AG09309 (cell line): ENCODE results near the gene GTF2A1.

Source experiments
- DNase-seq: peaks from one replicate; pipeline ENCODE4 v3.0.0-alpha.2; 2010; ENCODE audit warnings: low read depth
- H3K4me3 ChIP-seq: 2 replicates; pipeline ENCODE4 v1.5.1; 2011; ENCODE audit warnings: mild to moderate bottlenecking, low read depth, low read length, moderate library complexity; ENCODE audit not compliant: control insufficient read depth
- CTCF ChIP-seq: IDR thresholded peaks from 2 replicates; pipeline ENCODE4 v1.5.1; 2011; ENCODE audit warnings: mild to moderate bottlenecking, low read depth, low read length, inconsistent platforms; ENCODE audit not compliant: insufficient read depth, control insufficient read depth; ENCODE audit errors: missing control alignments

GTF2A1 gene

DNA sequence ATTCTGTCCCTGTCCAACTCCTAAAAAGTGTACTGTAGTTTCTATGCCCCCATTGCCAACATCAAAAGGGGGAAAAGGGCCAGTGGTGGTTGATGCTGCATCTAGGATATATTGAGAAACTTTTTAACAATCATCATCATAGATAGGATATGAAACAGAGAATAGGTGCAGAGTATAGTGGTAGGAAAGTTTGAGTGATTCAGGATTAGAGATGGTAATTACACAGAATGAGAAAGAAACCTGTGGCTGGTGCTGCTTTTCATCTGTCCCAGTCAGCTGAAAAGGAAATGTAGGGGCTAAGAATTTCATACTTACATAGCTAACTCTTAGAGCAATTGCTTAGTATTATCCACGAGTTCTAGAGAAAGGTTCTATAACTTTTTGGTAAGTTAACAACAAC is 67.6 kb downstream of the GTF2A1 start:
- no peak for TF ChIP-seq CTCF
- no peak for DNase-seq
- no peak overlapping the region for H3K4me3 ChIP-seq

- TF ChIP-seq CTCF = no peak
- no peak for DNase-seq
- H3K4me3 ChIP-seq = no peak overlapping the region
These were observed 72.1 kb downstream of the GTF2A1 start for GRCh38 chr14:81148635-81149034.

- DNase-seq = no peak
- H3K4me3 ChIP-seq = no peak overlapping the region
- TF ChIP-seq CTCF = no peak
These were observed 73.4 kb downstream of the GTF2A1 start for GRCh38 chr14:81147140-81147897.

DNA sequence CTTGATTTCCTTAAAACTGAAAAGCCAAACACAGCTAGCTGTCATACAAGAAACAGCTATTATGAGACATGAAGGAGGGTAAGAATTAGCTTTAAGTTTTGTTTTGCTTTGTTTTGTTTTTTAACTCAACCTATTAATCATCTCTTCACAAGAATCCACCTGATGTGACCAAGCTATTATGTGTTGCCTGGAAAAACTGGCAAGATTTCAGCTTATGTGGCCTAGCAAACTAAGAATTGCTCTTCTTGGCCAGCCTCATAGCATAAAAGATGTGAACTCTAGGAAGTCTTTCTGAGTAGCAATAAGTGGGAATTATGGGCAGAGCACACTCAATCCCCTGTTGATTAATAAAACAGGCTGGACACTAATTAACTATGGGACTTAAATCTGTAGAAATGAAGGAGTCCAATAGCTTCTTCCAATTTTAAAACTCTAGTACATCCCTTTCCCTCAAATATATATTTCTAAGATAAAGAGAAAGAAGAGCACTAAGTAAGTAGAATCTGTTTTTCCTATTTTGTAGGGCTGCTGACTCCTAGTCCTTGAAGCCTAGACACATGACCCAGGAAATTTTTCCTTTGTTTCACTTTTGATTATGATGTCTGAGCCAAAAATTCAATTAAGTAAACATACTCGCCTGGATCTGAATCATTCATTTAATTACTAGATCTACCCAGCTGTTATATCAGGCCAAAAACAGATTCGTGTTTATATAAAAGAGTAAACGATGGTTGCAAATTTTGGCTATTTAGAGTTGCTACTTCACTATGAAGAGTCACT is 75.7 kb downstream of the GTF2A1 start:
- no peak for DNase-seq
- H3K4me3 ChIP-seq = no peak overlapping the region
- TF ChIP-seq CTCF = no peak

DNA sequence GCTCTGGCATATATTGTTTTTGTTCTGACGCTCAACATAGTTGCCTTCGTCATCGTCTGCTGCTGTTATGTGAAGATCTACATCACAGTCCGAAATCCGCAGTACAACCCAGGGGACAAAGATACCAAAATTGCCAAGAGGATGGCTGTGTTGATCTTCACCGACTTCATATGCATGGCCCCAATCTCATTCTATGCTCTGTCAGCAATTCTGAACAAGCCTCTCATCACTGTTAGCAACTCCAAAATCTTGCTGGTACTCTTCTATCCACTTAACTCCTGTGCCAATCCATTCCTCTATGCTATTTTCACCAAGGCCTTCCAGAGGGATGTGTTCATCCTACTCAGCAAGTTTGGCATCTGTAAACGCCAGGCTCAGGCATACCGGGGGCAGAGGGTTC is 77.0 kb downstream of the GTF2A1 start:
- no peak overlapping the region for H3K4me3 ChIP-seq
- no peak for DNase-seq
- no peak for TF ChIP-seq CTCF

DNA sequence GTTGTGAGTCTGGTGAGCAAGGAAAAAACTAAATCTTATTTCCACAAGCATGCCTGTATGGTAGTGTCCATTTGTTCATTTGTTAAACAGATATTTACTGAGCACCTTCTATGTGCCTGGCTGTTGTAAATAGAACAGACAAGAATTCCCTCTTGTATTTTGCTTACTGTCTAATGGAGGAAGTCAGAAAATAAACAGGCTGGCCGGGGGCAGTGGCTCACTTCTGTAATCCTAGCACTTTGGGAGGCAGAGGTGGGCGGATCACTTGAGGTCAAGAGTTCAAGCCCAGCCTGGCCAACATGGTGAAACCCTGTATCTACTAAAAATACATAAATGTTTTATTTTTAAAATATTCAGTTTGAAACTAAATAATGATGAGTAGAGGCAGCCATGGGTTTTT is 79.3 kb downstream of the GTF2A1 start:
- TF ChIP-seq CTCF = no peak
- no peak overlapping the region for H3K4me3 ChIP-seq
- DNase-seq = no peak
